ENCODE results near the gene FLVCR2. TPM values are rescaled to one million over a fixed set of nuclear protein-coding genes. Genes with fewer than 3 reads are reported as not detected.

The FLVCR2 gene
- total and polyA plus RNA-seq, 2 experiments from 2014 or later, result 1.8 to 1.9 TPM

DNA sequence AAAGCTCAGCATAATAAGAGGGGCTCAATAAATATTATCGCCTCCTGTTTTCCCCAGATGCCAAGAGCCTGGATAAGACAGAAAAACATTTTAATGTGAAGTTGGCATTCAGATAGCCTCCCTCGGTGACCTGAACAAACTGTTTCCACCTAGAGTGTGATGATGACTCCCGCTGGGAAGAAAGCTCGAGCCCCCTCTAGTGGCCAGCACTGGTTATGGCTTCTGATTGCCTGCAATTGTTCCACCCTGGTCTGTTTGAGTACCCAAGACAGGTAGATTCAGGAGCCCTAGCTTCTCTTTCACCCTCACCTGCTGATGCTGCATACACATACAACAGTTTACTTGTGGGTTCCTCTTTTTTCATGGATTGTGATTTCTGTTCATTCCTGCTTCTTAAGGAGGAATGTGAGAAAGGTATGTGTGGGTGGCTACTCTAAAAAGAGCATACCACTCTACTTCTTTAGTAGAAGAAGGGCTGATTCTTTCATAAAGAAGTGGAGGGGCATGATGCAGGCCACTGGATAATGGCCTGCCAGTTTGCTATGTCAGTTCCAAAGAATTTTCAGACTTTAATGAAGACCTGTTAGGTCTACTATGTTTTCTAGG, 75.8 kb downstream of the FLVCR2 start:
- peak; percentile 72 to 78 for DNase-seq (ENCODE audit: low read depth in 1 of 2, low spot score in 1 of 2)
- TF ChIP-seq, protein P1, sequence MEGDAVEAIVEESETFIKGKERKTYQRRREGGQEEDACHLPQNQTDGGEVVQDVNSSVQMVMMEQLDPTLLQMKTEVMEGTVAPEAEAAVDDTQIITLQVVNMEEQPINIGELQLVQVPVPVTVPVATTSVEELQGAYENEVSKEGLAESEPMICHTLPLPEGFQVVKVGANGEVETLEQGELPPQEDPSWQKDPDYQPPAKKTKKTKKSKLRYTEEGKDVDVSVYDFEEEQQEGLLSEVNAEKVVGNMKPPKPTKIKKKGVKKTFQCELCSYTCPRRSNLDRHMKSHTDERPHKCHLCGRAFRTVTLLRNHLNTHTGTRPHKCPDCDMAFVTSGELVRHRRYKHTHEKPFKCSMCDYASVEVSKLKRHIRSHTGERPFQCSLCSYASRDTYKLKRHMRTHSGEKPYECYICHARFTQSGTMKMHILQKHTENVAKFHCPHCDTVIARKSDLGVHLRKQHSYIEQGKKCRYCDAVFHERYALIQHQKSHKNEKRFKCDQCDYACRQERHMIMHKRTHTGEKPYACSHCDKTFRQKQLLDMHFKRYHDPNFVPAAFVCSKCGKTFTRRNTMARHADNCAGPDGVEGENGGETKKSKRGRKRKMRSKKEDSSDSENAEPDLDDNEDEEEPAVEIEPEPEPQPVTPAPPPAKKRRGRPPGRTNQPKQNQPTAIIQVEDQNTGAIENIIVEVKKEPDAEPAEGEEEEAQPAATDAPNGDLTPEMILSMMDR (IDR thresholded peaks at IDR 0.05; ENCODE audit: low read depth, low read length), result peak; percentile 97
- H3K27me3 ChIP-seq, result no peaks in the 10 kb centered on the region
- H3K4me1 ChIP-seq (ENCODE audit: low read depth), result no peaks in the 10 kb centered on the region
- peaks cover 37% of the 10 kb centered on the region for H3K36me3 ChIP-seq
- H3K27ac ChIP-seq, result peak overlapping the region; percentile 16
- H3K4me3 ChIP-seq, result no peak overlapping the region
- no peaks in the 10 kb centered on the region for H3K9me3 ChIP-seq (ENCODE audit: low read depth)

DNA sequence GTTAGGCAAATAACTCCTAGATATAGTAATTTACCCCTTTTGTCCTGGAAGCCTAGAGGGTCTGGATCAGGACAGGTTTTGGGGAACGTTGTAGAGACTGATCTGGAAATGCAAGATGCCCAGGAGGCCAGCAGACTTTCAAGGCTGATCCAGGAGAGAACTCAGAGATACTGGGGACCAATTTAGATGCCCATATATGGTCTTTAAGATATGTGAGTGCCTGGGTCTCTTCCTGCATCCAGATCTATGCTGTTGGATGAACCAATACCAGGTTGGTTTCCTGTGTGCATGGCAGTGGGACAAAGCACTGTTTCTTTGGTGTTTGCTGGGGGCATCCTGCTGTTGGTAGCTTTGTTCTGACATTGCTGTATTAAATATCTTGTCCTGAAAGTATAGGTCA, 76.8 kb downstream of the FLVCR2 start:
- peaks cover 29% of the 10 kb centered on the region for H3K36me3 ChIP-seq
- no peak overlapping the region for H3K4me3 ChIP-seq
- DNase-seq (ENCODE audit: low read depth in 1 of 2, low spot score in 1 of 2), result no peak
- H3K4me1 ChIP-seq (ENCODE audit: low read depth), result peaks cover 4% of the 10 kb centered on the region
- no peaks in the 10 kb centered on the region for H3K27me3 ChIP-seq
- no peaks in the 10 kb centered on the region for H3K9me3 ChIP-seq (ENCODE audit: low read depth)
- TF ChIP-seq, protein P1 (IDR thresholded peaks at IDR 0.05; ENCODE audit: low read depth, low read length), result no peak
- no peak overlapping the region for H3K27ac ChIP-seq

DNA sequence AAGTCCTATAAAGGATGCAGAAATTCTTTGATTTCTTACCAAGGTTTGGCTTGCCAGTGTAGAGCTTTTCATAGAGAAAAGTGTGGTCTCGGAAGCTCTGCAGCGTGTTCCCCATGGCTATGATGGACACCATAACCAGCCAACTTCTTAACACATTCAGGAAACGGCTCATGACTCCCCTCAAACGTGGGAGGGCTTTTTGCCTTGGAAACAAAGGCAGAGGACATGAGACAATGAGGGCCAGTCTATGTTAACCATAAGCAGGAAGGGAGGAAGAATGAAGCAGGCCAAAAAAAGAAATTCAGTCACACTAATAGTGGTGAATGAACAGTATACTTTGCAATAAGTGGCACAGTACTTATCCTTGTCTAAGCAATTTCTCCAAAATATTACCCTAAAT, 78.9 kb downstream of the FLVCR2 start:
- DNase-seq (ENCODE audit: low read depth in 1 of 2, low spot score in 1 of 2), result no peak
- H3K4me3 ChIP-seq, result no peak overlapping the region
- H3K36me3 ChIP-seq, result peaks cover 8% of the 10 kb centered on the region
- H3K4me1 ChIP-seq (ENCODE audit: low read depth), result peaks cover 9% of the 10 kb centered on the region
- no peaks in the 10 kb centered on the region for H3K9me3 ChIP-seq (ENCODE audit: low read depth)
- TF ChIP-seq, protein P1 (IDR thresholded peaks at IDR 0.05; ENCODE audit: low read depth, low read length), result no peak
- H3K27me3 ChIP-seq, result no peaks in the 10 kb centered on the region
- H3K27ac ChIP-seq, result no peak overlapping the region

DNA sequence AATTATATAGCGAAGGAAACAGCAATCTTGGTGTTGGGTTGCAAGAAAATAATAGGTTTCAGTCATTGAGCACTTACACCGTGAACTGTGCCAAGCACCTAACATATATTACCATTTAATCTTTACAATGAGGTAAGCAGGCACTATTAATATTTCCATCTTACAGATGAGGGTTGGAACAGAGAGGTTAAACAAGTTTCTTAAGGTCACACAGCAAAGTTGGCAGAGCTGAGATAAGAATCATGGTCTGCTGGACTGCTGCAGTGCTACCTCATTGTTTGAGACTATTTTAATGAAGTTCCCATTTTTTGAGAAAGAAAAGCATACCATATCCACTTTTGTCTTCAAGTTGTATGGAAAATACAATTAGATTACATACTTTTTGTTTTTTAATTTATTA, 80.5 kb downstream of the FLVCR2 start:
- DNase-seq (ENCODE audit: low read depth in 1 of 2, low spot score in 1 of 2), result no peak
- no peak overlapping the region for H3K27ac ChIP-seq
- peaks cover 5% of the 10 kb centered on the region for H3K36me3 ChIP-seq
- no peak overlapping the region for H3K4me3 ChIP-seq
- TF ChIP-seq, protein P1 (IDR thresholded peaks at IDR 0.05; ENCODE audit: low read depth, low read length), result no peak
- peaks cover 13% of the 10 kb centered on the region for H3K4me1 ChIP-seq (ENCODE audit: low read depth)
- no peaks in the 10 kb centered on the region for H3K9me3 ChIP-seq (ENCODE audit: low read depth)
- H3K27me3 ChIP-seq, result no peaks in the 10 kb centered on the region

DNA sequence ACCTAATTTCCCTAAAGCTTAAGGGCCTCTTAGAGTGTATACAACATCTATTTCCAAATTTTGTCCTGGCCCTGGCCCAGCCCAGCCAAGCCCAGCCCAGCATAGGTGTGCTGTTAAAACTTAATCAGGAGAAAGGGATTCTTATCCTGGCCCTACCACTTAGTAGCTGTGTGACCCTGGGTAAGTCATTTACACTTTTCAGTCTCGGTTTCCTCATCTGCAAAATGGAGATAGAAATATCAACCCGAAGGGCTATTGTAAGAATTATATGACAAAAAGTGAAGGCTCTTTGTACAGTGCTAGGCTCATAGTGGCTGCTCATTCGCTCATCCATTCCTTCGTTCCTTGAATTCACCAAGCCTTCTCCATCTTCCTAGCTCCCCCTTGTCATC, 81.8 kb downstream of the FLVCR2 start:
- peak overlapping the region; percentile 58 for H3K27ac ChIP-seq
- no peak for DNase-seq (ENCODE audit: low read depth in 1 of 2, low spot score in 1 of 2)
- H3K9me3 ChIP-seq (ENCODE audit: low read depth), result no peaks in the 10 kb centered on the region
- H3K36me3 ChIP-seq, result peaks cover 7% of the 10 kb centered on the region
- peak overlapping the region; percentile 77 for H3K4me3 ChIP-seq
- TF ChIP-seq, protein P1 (IDR thresholded peaks at IDR 0.05; ENCODE audit: low read depth, low read length), result no peak
- H3K27me3 ChIP-seq, result no peaks in the 10 kb centered on the region
- peaks cover 13% of the 10 kb centered on the region for H3K4me1 ChIP-seq (ENCODE audit: low read depth)

All from cardiac muscle cell (in vitro differentiated cells and primary cell).